HepG2 (cell line): ENCODE results near the gene CLTCL1. TPM values are rescaled to one million over a fixed set of nuclear protein-coding genes. Genes with fewer than 3 reads are reported as not detected.

ENCODE experiments used
- ATAC-seq: fragments of 200-7000 bp; cut with Tn5 transposase; 3 replicates; pipeline ENCODE4 v1.9.1; 2020; ENCODE audit warnings: mild to moderate bottlenecking, moderate library complexity
- BruUV-seq: library from RNA; stranded (reverse); fragments of 400-500 nt; replicated peaks from 2 replicates; lab custom pipeline; 2021; lab: Mats Ljungman, UMichigan
- CTCF ChIA-PET: fragments of 300-600 bp; formaldehyde crosslinking; extraction: SDS; loops from one replicate; lab custom pipeline; 2021; ENCODE audit warnings: low total read pairs, inconsistent platforms, low intra/inter-chr PET ratio; lab: Yijun Ruan, JAX
- POLR2A ChIA-PET: fragments of 350-600 bp; sonication (Branson Sonifier 250); formaldehyde crosslinking; loops from one replicate; lab custom pipeline; 2020; ENCODE audit warnings: antibody characterized with exemption, inconsistent platforms; lab: Yijun Ruan, JAX
- DNase-seq: peaks from one replicate; pipeline ENCODE4 v3.0.0-alpha.2; 2015; ENCODE audit warnings: low spot score
- FAIRE-seq: peaks from 3 replicates; lab custom pipeline; 2011; peaks lifted over from hg19 to GRCh38; lab: Jason Lieb, UNC
- H2AFZ ChIP-seq: one replicate; pipeline ENCODE4 v1.6.1; 2011; ENCODE audit warnings: low read length, inconsistent platforms
- H3K27ac ChIP-seq: fragments of 300-600 bp; 3 replicates; pipeline ENCODE4 v1.8.0; 2011; ENCODE audit warnings: mixed run types, mild to moderate bottlenecking, mixed read lengths, low read length, inconsistent platforms; ENCODE audit not compliant: insufficient read depth; ENCODE audit errors: extremely low read length
- H3K27me3 ChIP-seq, 2 experiments: fragments of 200-600 bp in 1 of 2; 2 replicates in 1 of 2; 3 replicates in 1 of 2; pipeline versions ENCODE4 v1.6.0 to v1.8.0; 2011; ENCODE audit warnings: low read length in 2 of 2, mild to moderate bottlenecking in 2 of 2, moderate library complexity in 2 of 2, inconsistent platforms in 1 of 2; ENCODE audit not compliant: insufficient read depth in 2 of 2, control insufficient read depth in 1 of 2
- H3K36me3 ChIP-seq, 2 experiments: fragments of 200-600 bp in 1 of 2; replicated peaks in 1 of 2; 2 replicates in 1 of 2; 3 replicates in 1 of 2; pipeline versions ENCODE4 v1.5.1 to v1.8.0; 2011; ENCODE audit warnings: low read length in 2 of 2, inconsistent platforms in 1 of 2; ENCODE audit not compliant: insufficient read depth in 2 of 2, control insufficient read depth in 1 of 2
- H3K4me1 ChIP-seq: 2 replicates; pipeline ENCODE4 v1.5.1; 2012; ENCODE audit warnings: low read length, inconsistent platforms; ENCODE audit not compliant: insufficient read depth
- H3K4me2 ChIP-seq: 2 replicates; pipeline ENCODE4 v1.6.0; 2011; ENCODE audit warnings: low read depth, low read length, inconsistent platforms
- H3K4me3 ChIP-seq, 3 experiments: fragments of 200-600 bp in 1 of 3; sonication (generic), shearing (Covaris generic) in 1 of 3; replicated peaks in 1 of 3; 2 replicates each; pipeline ENCODE4 v1.5.1; 2011 to 2016; ENCODE audit warnings: low read length in 3 of 3, inconsistent platforms in 2 of 3, low read depth in 2 of 3, mild to moderate bottlenecking in 2 of 3, control low read depth in 1 of 3, mixed read lengths in 1 of 3; ENCODE audit not compliant: insufficient read depth in 1 of 3
- H3K79me2 ChIP-seq: one replicate; pipeline ENCODE4 v1.6.1; 2011; ENCODE audit warnings: low read length, inconsistent platforms; ENCODE audit not compliant: insufficient read depth
- H3K9ac ChIP-seq: 2 replicates; pipeline ENCODE4 v1.6.0; 2011; ENCODE audit warnings: mild to moderate bottlenecking, low read depth, low read length, inconsistent platforms; ENCODE audit not compliant: insufficient read depth
- H3K9me3 ChIP-seq: 2 replicates; pipeline ENCODE4 v1.5.1; 2012; ENCODE audit warnings: mild to moderate bottlenecking, low read length
- H4K20me1 ChIP-seq: 2 replicates; pipeline ENCODE4 v1.6.0; 2011; ENCODE audit warnings: inconsistent platforms, mild to moderate bottlenecking, low read length, moderate library complexity; ENCODE audit not compliant: insufficient read depth
- ISX ChIP-seq: sonication (generic); formaldehyde crosslinking; conservative IDR thresholded peaks from 2 replicates; pipeline ENCODE4 v1.5.0; 2020; ENCODE audit warnings: missing genetic modification reagents
- LBX2 ChIP-seq: sonication (generic); formaldehyde crosslinking; IDR thresholded peaks from 2 replicates; pipeline ENCODE4 v1.5.0; 2020; ENCODE audit warnings: missing genetic modification reagents, mild to moderate bottlenecking, borderline replicate concordance
- NR2F6 ChIP-seq, 2 experiments: IDR thresholded peaks; 2 replicates each; pipeline ENCODE4 v1.6.1; 2016; ENCODE audit warnings: antibody characterized with exemption in 1 of 2, mild to moderate bottlenecking in 1 of 2
- SUZ12 ChIP-seq: fragments of 150-350 bp; IDR thresholded peaks from 2 replicates; pipeline ENCODE4 v1.6.1; 2014; ENCODE audit warnings: low read depth, low read length
- ZNF652 ChIP-seq: IDR thresholded peaks from 2 replicates; pipeline ENCODE4 v1.6.1; 2016; ENCODE audit warnings: low read depth, borderline replicate concordance
- WGBS: methylation state at CpG from one replicate; pipeline ENCODE4 v1.1.6; 2017; ENCODE audit warnings: low lambda C conversion rate; 5-methylcytosine and 5-hydroxymethylcytosine counted together
- in situ Hi-C: cut with HindIII; loops from 2 replicates; pipeline ENCODE4 v1.10.0; 2017; ENCODE audit warnings: low pct_unique_long_range_greater_than_20kb; ENCODE audit not compliant: extremely low pct_ligation_motif_present
- intact Hi-C: fragments of 100-400 bp; cut with micrococcal nuclease; formaldehyde crosslinking; loops from one replicate; pipeline ENCODE4 v1.10.0; 2022; ENCODE audit not compliant: unreplicated experiment
- polyA plus RNA-seq, 8 experiments: library from polyadenylated mRNA; depleted of rRNA in 3 of 8; stranded (reverse) in 7 of 8; unstranded in 1 of 8; fragments of >200 nt; fragmentation: Illumina TruSeq in 4 of 8; extraction: Trizol in 4 of 8; gene quantifications; 2 replicates each; pipeline versions ENCODE4 v1.2.1 to v1.2.3, GENCODE V29; 2011 to 2016; ENCODE audit warnings: low read depth in 4 of 8, missing spikeins in 1 of 8, mixed read lengths in 1 of 8; ENCODE audit not compliant: insufficient read depth in 1 of 8
- total RNA-seq, 5 experiments: library from RNA; depleted of rRNA; stranded (reverse); fragments of >200 nt; fragmentation: Illumina TruSeq; extraction: Trizol; gene quantifications; 2 replicates each; pipeline ENCODE4 v1.2.3, GENCODE V29; 2016; ENCODE audit warnings: low read depth in 1 of 5
- TF ChIP-seq, protein P1 (sequence below): sonication (generic); formaldehyde crosslinking; IDR thresholded peaks from 2 replicates; pipeline ENCODE4 v1.8.1; 2022; ENCODE audit warnings: mild to moderate bottlenecking, missing genetic modification reagents

The CLTCL1 gene
- total and polyA plus RNA-seq, 2 of the 13 experiments (the other 11 are each of a cell fraction or from before 2014, with no cell fraction given), result 8.1 to 10.9 TPM

DNA sequence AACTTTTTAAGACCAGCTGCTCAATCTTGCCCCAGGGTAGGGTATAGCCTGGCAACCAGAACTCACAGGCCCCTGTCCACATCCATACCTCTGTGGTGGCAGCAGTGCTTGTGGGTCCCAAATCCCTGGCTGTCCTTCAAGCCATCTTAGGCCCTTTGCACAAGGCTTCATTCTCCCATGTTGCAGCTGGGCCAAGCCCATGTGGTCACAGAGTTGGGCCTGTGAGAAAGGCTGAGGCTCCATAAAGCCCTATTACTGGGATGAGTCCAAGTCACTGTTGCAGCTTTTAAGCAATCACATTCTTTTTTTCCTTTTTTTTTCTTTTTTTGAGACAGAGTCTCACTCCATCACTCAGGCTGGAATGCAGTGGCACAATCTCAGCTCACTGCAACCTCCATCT lies 65.1 kb downstream of the CLTCL1 start:
- Histone ChIP-seq H3K36me3 (peaks cover 8 to 32% of the 10 kb centered on the region in 2 experiments; a peak in 4 of 5 replicates), H3K9me3 (no peaks in the 10 kb centered on the region), H3K4me2 (no peak overlapping the region), H3K9ac (no peak overlapping the region), H3K27me3 (no peaks in the 10 kb centered on the region), H3K27ac (no peak overlapping the region), H3K79me2 (no peaks in the 10 kb centered on the region), H4K20me1 (no peaks in the 10 kb centered on the region), H3K4me1 (no peaks in the 10 kb centered on the region), H3K4me3 (no peak overlapping the region), H2AFZ (no peak overlapping the region)
- no TSS peak for BruUV-seq
- no peak for TF ChIP-seq LBX2 (CRISPR knock-in tag)
- no peak for TF ChIP-seq ISX (CRISPR knock-in tag)
- ChIA-PET CTCF (no interaction called here), POLR2A (no interaction called here)
- ATAC-seq (no peak), DNase-seq (no peak), FAIRE-seq (no peak)
- in situ Hi-C loops, result no loop called here
- intact Hi-C loops, result no loop called here

- BruUV-seq, result no TSS peak
- Histone ChIP-seq H3K4me1 (no peaks in the 10 kb centered on the region), H3K4me2 (no peak overlapping the region), H3K9me3 (no peaks in the 10 kb centered on the region), H3K4me3 (no peak overlapping the region), H3K36me3 (peaks cover 6 to 36% of the 10 kb centered on the region in 2 experiments; a peak in 4 of 5 replicates), H4K20me1 (no peaks in the 10 kb centered on the region), H3K9ac (no peak overlapping the region)
- ChIA-PET CTCF (no interaction called here), POLR2A (no interaction called here)
- FAIRE-seq (no peak), ATAC-seq (no peak)
- in situ Hi-C loops, result no loop called here
- TF ChIP-seq ZNF652, result no peak
- no peak for TF ChIP-seq SUZ12
- TF ChIP-seq NR2F6 (IDR thresholded peaks at IDR 0.05), result no peak
- TF ChIP-seq NR2F6 (CRISPR knock-in tag; IDR thresholded peaks at IDR 0.05), result no peak
- TF ChIP-seq, protein P1, sequence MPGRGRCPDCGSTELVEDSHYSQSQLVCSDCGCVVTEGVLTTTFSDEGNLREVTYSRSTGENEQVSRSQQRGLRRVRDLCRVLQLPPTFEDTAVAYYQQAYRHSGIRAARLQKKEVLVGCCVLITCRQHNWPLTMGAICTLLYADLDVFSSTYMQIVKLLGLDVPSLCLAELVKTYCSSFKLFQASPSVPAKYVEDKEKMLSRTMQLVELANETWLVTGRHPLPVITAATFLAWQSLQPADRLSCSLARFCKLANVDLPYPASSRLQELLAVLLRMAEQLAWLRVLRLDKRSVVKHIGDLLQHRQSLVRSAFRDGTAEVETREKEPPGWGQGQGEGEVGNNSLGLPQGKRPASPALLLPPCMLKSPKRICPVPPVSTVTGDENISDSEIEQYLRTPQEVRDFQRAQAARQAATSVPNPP (CRISPR knock-in tag), result no peak
- TF ChIP-seq, all 625 proteins: peak for 0
- Histone ChIP-seq H3K27me3 (no peaks in the 10 kb centered on the region), H2AFZ (no peak overlapping the region), H3K27ac (no peak overlapping the region), H3K79me2 (no peaks in the 10 kb centered on the region)
- WGBS, result 90% methylated on average over 3 of the region's 3 CpGs
- no peak for DNase-seq
- intact Hi-C loops, result no loop called here
Measured at GRCh38 chr22:19225560-19225959, 66.0 kb downstream of the CLTCL1 start.
